HEK293 (cell line): ENCODE measurements around the gene PTPRN2.
"Not testable (repeated sequence)": the region's sequence is repeated elsewhere in the genome, so short reads cannot be mapped to it uniquely, and the experiment has no call there.

Source experiments
- CTCF ChIA-PET: fragments of 350-600 bp; formaldehyde crosslinking; extraction: SDS; loops from one replicate; lab custom pipeline; 2021; ENCODE audit warnings: antibody characterized with exemption; lab: Yijun Ruan, JAX
- POLR2A ChIA-PET: fragments of 300-600 bp; formaldehyde crosslinking; extraction: SDS; loops from one replicate; lab custom pipeline; 2020; ENCODE audit warnings: antibody characterized with exemption, inconsistent platforms; lab: Yijun Ruan, JAX
- H3K27ac ChIP-seq: fragments of 200-500 bp; sonication (Bioruptor generic); 2 replicates; pipeline ENCODE4 v1.5.1; 2014; ENCODE audit warnings: low read depth, low read length, control low read depth, inconsistent platforms; ENCODE audit errors: extremely low read depth
- H3K36me3 ChIP-seq, 2 experiments: fragments of 200-500 bp in 1 of 2; sonication (Bioruptor generic) in 1 of 2; 1 replicate in 1 of 2; 2 replicates in 1 of 2; pipeline ENCODE4 v1.5.1; 2014 to 2017; ENCODE audit warnings: inconsistent platforms in 2 of 2, low read length in 2 of 2; ENCODE audit not compliant: control insufficient read depth in 2 of 2, insufficient read depth in 1 of 2
- H3K4me1 ChIP-seq: fragments of 200-500 bp; sonication (Bioruptor generic); 2 replicates; pipeline ENCODE4 v1.5.1; 2014; ENCODE audit warnings: mild to moderate bottlenecking, low read length, inconsistent platforms; ENCODE audit not compliant: control insufficient read depth, insufficient read depth
- H3K4me3 ChIP-seq: 2 replicates; pipeline ENCODE4 v1.5.1; 2011; ENCODE audit warnings: low read depth, mild to moderate bottlenecking, control low read depth, low read length, moderate library complexity
- H3K9me3 ChIP-seq: fragments of 200-500 bp; sonication (Bioruptor generic); 2 replicates; pipeline ENCODE4 v1.5.1; 2014; ENCODE audit warnings: low read depth, low read length, inconsistent platforms; ENCODE audit not compliant: control insufficient read depth, insufficient read depth
- ATF2 ChIP-seq: fragments of 450-650 bp; formaldehyde crosslinking; IDR thresholded peaks from 2 replicates; pipeline ENCODE4 v1.5.1; 2016; ENCODE audit warnings: missing biosample characterization, missing genetic modification characterization, low read depth
- HOXC10 ChIP-seq: sonication (generic); formaldehyde crosslinking; IDR thresholded peaks from 2 replicates; pipeline ENCODE4 v1.8.1; 2023; ENCODE audit warnings: mild to moderate bottlenecking, missing genetic modification reagents
- REST ChIP-seq: fragments of 450-650 bp; formaldehyde crosslinking; IDR thresholded peaks from 2 replicates; pipeline ENCODE4 v1.5.1; 2016; ENCODE audit warnings: missing biosample characterization, missing genetic modification characterization
- SCRT2 ChIP-seq: fragments of 450-650 bp; formaldehyde crosslinking; IDR thresholded peaks from 2 replicates; pipeline ENCODE4 v1.5.1; 2016; ENCODE audit warnings: missing biosample characterization, missing genetic modification characterization
- ZBTB21 ChIP-seq: fragments of 450-650 bp; formaldehyde crosslinking; IDR thresholded peaks from 2 replicates; pipeline ENCODE4 v1.5.1; 2017; ENCODE audit warnings: missing biosample characterization, missing genetic modification characterization
- ZFP3 ChIP-seq: fragments of 450-650 bp; formaldehyde crosslinking; IDR thresholded peaks from 2 replicates; pipeline ENCODE4 v1.5.1; 2016; ENCODE audit warnings: low read depth, missing biosample characterization, missing genetic modification characterization
- ZNF18 ChIP-seq: fragments of 450-650 bp; formaldehyde crosslinking; IDR thresholded peaks from 2 replicates; pipeline ENCODE4 v1.5.1; 2016; ENCODE audit warnings: missing biosample characterization, missing genetic modification characterization
- ZNF19 ChIP-seq: fragments of 450-650 bp; formaldehyde crosslinking; IDR thresholded peaks from 2 replicates; pipeline ENCODE4; 2016; ENCODE audit warnings: missing biosample characterization, missing genetic modification characterization, low read depth
- ZNF211 ChIP-seq: fragments of 450-650 bp; formaldehyde crosslinking; IDR thresholded peaks from 2 replicates; pipeline ENCODE4 v1.5.1; 2016; ENCODE audit warnings: low read depth, missing biosample characterization, missing genetic modification characterization
- ZNF24 ChIP-seq: fragments of 450-650 bp; formaldehyde crosslinking; IDR thresholded peaks from 2 replicates; pipeline ENCODE4 v1.5.1; 2016; ENCODE audit warnings: missing biosample characterization, missing genetic modification characterization
- ZNF529 ChIP-seq: fragments of 450-650 bp; formaldehyde crosslinking; IDR thresholded peaks from 2 replicates; pipeline ENCODE4 v1.5.1; 2017; ENCODE audit warnings: missing genetic modification characterization, missing biosample characterization; ENCODE audit not compliant: insufficient replicate concordance
- ZNF623 ChIP-seq: fragments of 450-650 bp; formaldehyde crosslinking; IDR thresholded peaks from 2 replicates; pipeline ENCODE4 v1.5.1; 2016; ENCODE audit warnings: missing biosample characterization, missing genetic modification characterization
- ZNF658 ChIP-seq: fragments of 450-650 bp; formaldehyde crosslinking; IDR thresholded peaks from 2 replicates; pipeline ENCODE4; 2016; ENCODE audit warnings: missing biosample characterization, missing genetic modification characterization
- ZNF704 ChIP-seq: fragments of 450-650 bp; formaldehyde crosslinking; IDR thresholded peaks from 2 replicates; pipeline ENCODE4 v1.5.1; 2016; ENCODE audit warnings: missing biosample characterization, missing genetic modification characterization
- ZNF768 ChIP-seq: fragments of 450-650 bp; formaldehyde crosslinking; IDR thresholded peaks from 2 replicates; pipeline ENCODE4 v1.5.1; 2018; ENCODE audit warnings: missing biosample characterization, mild to moderate bottlenecking, missing genetic modification characterization
- TF ChIP-seq, protein P1 (sequence below): fragments of 450-650 bp; formaldehyde crosslinking; IDR thresholded peaks from 2 replicates; pipeline ENCODE4; 2016; ENCODE audit warnings: missing biosample characterization, missing genetic modification characterization
- TF ChIP-seq, protein P2 (sequence below): fragments of 450-650 bp; formaldehyde crosslinking; IDR thresholded peaks from 2 replicates; pipeline ENCODE4 v1.5.1; 2016; ENCODE audit warnings: missing biosample characterization, missing genetic modification characterization

PTPRN2 gene

DNA sequence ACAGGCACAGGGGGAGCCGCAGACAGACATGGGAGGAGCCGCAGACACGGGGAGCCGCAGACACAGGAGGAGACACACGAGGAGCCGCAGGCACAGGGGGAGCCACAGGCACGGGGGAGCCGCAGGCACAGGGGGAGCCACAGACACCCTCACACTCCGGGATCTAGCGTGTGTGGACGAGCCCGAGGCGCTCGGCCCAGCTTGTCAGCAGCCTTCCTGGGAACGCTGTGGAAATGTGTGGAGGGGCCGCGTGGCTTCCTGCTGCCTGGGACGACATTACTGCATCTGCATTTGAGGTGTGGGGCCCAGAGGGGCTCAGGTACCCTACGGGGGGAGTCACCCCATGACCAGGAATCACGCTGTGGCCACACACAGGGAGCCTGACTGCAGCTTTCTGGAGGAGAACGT lies 313.2 kb downstream of the PTPRN2 start:
- POLR2A ChIA-PET = no interaction called here
- no peaks in the 10 kb centered on the region for H3K9me3 ChIP-seq

DNA sequence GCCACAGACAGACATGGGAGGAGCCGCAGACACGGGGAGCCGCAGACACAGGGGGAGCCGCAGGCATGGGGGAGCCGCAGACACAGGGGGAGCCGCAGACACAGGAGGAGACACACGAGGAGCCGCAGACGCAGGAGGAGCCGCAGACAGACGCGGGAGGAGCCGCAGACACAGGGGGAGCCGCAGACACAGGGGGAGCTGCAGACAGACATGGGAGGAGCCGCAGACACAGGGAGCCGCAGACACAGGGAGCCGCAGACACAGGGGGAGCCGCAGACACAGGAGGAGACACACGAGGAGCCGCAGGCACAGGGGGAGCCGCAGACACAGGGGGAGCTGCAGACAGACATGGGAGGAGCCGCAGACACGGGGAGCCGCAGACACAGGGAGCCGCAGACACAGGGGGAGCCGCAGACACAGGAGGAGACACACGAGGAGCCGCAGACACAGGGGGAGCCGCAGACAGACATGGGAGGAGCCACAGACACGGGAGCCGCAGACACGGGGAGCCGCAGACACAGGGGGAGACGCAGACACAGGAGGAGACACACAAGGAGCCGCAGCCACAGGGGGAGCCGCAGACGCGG lies 313.8 kb downstream of the PTPRN2 start:
- POLR2A ChIA-PET, H3K27ac ChIP-seq, H3K9me3 ChIP-seq, H3K4me3 ChIP-seq, H3K36me3 ChIP-seq, H3K4me1 ChIP-seq: not testable (repeated sequence)
- CTCF ChIA-PET = interaction anchor here (0.6 kb wide), 1 partner anchor 523 kb away, joined by 3 read pairs; no protein-coding TSS in a partner anchor

More for the DNA sequence above, 313.2 kb downstream of the PTPRN2 start:
- no peak overlapping the region for H3K4me3 ChIP-seq
- H3K4me1 ChIP-seq = no peaks in the 10 kb centered on the region
- H3K36me3 ChIP-seq = no peaks in the 10 kb centered on the region
- no peak overlapping the region for H3K27ac ChIP-seq
- TF ChIP-seq ZBTB21 (no peak), HOXC10 (no peak), ZNF18 (tag by site-specific recombination) (no peak), ZNF623 (no peak), REST (no peak), ZNF19 (tag by site-specific recombination) (no peak), ZNF704 (no peak), ZNF768 (tag by site-specific recombination) (no peak), ZNF211 (tag by site-specific recombination) (no peak), ATF2 (tag by site-specific recombination) (no peak), ZNF658 (tag by site-specific recombination) (no peak), ZFP3 (tag by site-specific recombination) (no peak), SCRT2 (tag by site-specific recombination) (no peak), ZNF24 (tag by site-specific recombination) (no peak), ZNF529 (tag by site-specific recombination) (no peak)
- TF ChIP-seq, protein P1, sequence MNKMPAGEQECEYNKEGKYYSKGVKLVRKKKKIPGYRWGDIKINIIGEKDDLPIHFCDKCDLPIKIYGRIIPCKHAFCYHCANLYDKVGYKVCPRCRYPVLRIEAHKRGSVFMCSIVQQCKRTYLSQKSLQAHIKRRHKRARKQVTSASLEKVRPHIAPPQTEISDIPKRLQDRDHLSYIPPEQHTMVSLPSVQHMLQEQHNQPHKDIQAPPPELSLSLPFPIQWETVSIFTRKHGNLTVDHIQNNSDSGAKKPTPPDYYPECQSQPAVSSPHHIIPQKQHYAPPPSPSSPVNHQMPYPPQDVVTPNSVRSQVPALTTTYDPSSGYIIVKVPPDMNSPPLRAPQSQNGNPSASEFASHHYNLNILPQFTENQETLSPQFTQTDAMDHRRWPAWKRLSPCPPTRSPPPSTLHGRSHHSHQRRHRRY (tag by site-specific recombination) = no peak
- TF ChIP-seq, protein P2, sequence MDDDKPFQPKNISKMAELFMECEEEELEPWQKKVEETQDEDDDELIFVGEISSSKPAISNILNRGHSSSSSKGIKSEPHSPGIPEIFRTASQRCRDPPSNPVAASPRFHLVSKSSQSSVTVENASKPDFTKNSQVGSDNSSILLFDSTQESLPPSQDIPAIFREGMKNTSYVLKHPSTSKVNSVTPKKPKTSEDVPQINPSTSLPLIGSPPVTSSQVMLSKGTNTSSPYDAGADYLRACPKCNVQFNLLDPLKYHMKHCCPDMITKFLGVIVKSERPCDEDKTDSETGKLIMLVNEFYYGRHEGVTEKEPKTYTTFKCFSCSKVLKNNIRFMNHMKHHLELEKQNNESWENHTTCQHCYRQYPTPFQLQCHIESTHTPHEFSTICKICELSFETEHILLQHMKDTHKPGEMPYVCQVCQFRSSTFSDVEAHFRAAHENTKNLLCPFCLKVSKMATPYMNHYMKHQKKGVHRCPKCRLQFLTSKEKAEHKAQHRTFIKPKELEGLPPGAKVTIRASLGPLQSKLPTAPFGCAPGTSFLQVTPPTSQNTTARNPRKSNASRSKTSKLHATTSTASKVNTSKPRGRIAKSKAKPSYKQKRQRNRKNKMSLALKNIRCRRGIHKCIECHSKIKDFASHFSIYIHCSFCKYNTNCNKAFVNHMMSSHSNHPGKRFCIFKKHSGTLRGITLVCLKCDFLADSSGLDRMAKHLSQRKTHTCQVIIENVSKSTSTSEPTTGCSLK = no peak
- TF ChIP-seq, all 188 proteins: peak for 0
- CTCF ChIA-PET = no interaction called here
